Measurements from ENCODE around the gene WDR45B.

The WDR45B gene

GRCh38 chr17:82596837-82597672 is 51.2 kb downstream of the WDR45B start:
- H3K79me2 ChIP-seq (ENCODE audit: insufficient read depth, low read depth), result no peaks in the 10 kb centered on the region
- H4K20me1 ChIP-seq (ENCODE audit: insufficient read depth), result no peaks in the 10 kb centered on the region

GRCh38 chr17:82596296-82596695 is 51.9 kb downstream of the WDR45B start:
- H4K20me1 ChIP-seq (ENCODE audit: insufficient read depth), result no peaks in the 10 kb centered on the region
- no peak overlapping the region for H3K4me2 ChIP-seq
- no peak overlapping the region for H3K4me3 ChIP-seq (IDR thresholded peaks at IDR 0.05; ENCODE audit: insufficient read depth, low read depth, low read length)
- TF ChIP-seq, protein P1, sequence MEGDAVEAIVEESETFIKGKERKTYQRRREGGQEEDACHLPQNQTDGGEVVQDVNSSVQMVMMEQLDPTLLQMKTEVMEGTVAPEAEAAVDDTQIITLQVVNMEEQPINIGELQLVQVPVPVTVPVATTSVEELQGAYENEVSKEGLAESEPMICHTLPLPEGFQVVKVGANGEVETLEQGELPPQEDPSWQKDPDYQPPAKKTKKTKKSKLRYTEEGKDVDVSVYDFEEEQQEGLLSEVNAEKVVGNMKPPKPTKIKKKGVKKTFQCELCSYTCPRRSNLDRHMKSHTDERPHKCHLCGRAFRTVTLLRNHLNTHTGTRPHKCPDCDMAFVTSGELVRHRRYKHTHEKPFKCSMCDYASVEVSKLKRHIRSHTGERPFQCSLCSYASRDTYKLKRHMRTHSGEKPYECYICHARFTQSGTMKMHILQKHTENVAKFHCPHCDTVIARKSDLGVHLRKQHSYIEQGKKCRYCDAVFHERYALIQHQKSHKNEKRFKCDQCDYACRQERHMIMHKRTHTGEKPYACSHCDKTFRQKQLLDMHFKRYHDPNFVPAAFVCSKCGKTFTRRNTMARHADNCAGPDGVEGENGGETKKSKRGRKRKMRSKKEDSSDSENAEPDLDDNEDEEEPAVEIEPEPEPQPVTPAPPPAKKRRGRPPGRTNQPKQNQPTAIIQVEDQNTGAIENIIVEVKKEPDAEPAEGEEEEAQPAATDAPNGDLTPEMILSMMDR (conservative IDR thresholded peaks at IDR 0.05; ENCODE audit: low read depth, low read length), result no peak
- H3K79me2 ChIP-seq (ENCODE audit: insufficient read depth, low read depth), result no peaks in the 10 kb centered on the region
- H3K27me3 ChIP-seq (ENCODE audit: insufficient read depth, low read depth), result no peaks in the 10 kb centered on the region
- no peak overlapping the region for H3K27ac ChIP-seq
- H3K4me1 ChIP-seq (ENCODE audit: low read depth, poor library complexity, severe bottlenecking), result no peaks in the 10 kb centered on the region
- no peak overlapping the region for H3K9ac ChIP-seq
- H2AFZ ChIP-seq (ENCODE audit: low read depth), result no peak overlapping the region
- H3K36me3 ChIP-seq (ENCODE audit: insufficient read depth), result no peaks in the 10 kb centered on the region

More at GRCh38 chr17:82596837-82597672, 51.2 kb downstream of the WDR45B start:
- no peak overlapping the region for H3K9ac ChIP-seq
- H3K27ac ChIP-seq, result no peak overlapping the region
- no peaks in the 10 kb centered on the region; the same call in 1 of the 2 replicates for H3K36me3 ChIP-seq (ENCODE audit: insufficient read depth)
- H3K27me3 ChIP-seq (ENCODE audit: insufficient read depth, low read depth), result no peaks in the 10 kb centered on the region
- H3K4me2 ChIP-seq, result no peak overlapping the region
- H3K4me1 ChIP-seq (ENCODE audit: low read depth, poor library complexity, severe bottlenecking), result no peaks in the 10 kb centered on the region
- H2AFZ ChIP-seq (ENCODE audit: low read depth), result no peak overlapping the region
- TF ChIP-seq, protein P1 (conservative IDR thresholded peaks at IDR 0.05; ENCODE audit: low read depth, low read length), result no peak
- H3K4me3 ChIP-seq (IDR thresholded peaks at IDR 0.05; ENCODE audit: insufficient read depth, low read depth, low read length), result no peak overlapping the region

DNA sequence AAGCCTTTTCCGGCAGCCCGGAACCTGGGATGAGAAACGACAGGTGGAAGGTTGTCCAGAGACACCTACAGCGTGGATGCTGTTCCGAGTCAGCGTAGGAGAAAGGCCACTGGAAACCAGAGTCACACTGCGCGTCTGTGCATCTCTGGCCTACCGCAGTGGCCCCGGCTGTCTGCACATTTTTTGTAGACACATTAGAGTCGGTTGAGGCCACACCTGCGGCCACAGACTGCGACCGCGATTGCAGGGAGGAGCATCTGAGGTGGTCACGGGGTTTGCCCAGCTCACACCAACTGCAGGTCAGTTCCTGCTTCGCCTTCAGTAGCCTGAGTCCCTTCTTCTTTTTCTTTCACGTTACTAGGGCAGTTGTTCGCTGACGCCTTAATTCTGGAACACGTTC is 52.4 kb downstream of the WDR45B start:
- H4K20me1 ChIP-seq (ENCODE audit: insufficient read depth), result no peaks in the 10 kb centered on the region
- no peaks in the 10 kb centered on the region for H3K4me1 ChIP-seq (ENCODE audit: low read depth, poor library complexity, severe bottlenecking)
- no peak overlapping the region for H3K4me2 ChIP-seq
- H3K79me2 ChIP-seq (ENCODE audit: insufficient read depth, low read depth), result no peaks in the 10 kb centered on the region
- no peaks in the 10 kb centered on the region for H3K36me3 ChIP-seq (ENCODE audit: insufficient read depth)
- H3K4me3 ChIP-seq (IDR thresholded peaks at IDR 0.05; ENCODE audit: insufficient read depth, low read depth, low read length), result no peak overlapping the region
- H2AFZ ChIP-seq (ENCODE audit: low read depth), result no peak overlapping the region
- no peak overlapping the region for H3K9ac ChIP-seq
- no peak overlapping the region for H3K27ac ChIP-seq
- H3K27me3 ChIP-seq (ENCODE audit: insufficient read depth, low read depth), result no peaks in the 10 kb centered on the region
- TF ChIP-seq, protein P1 (conservative IDR thresholded peaks at IDR 0.05; ENCODE audit: low read depth, low read length), result no peak

GRCh38 chr17:82594571-82594970 is 53.7 kb downstream of the WDR45B start:
- H2AFZ ChIP-seq (ENCODE audit: low read depth), result no peak overlapping the region
- no peak overlapping the region for H3K4me2 ChIP-seq
- no peaks in the 10 kb centered on the region for H3K79me2 ChIP-seq (ENCODE audit: insufficient read depth, low read depth)
- no peaks in the 10 kb centered on the region for H3K36me3 ChIP-seq (ENCODE audit: insufficient read depth)
- TF ChIP-seq, protein P1 (conservative IDR thresholded peaks at IDR 0.05; ENCODE audit: low read depth, low read length), result no peak
- H3K27ac ChIP-seq, result no peak overlapping the region
- no peaks in the 10 kb centered on the region for H3K27me3 ChIP-seq (ENCODE audit: insufficient read depth, low read depth)
- no peaks in the 10 kb centered on the region for H3K4me1 ChIP-seq (ENCODE audit: low read depth, poor library complexity, severe bottlenecking)
- no peaks in the 10 kb centered on the region for H4K20me1 ChIP-seq (ENCODE audit: insufficient read depth)
- H3K9ac ChIP-seq, result no peak overlapping the region
- no peak overlapping the region for H3K4me3 ChIP-seq (IDR thresholded peaks at IDR 0.05; ENCODE audit: insufficient read depth, low read depth, low read length)
